NCI-H2029 treated with DMSO at 0.1 percent for 48 hours (cell line): Measurements from ENCODE around the gene ZCCHC14.

Source experiments
- DNase-seq: peaks from one replicate; lab custom pipeline; 2025; lab: John Stamatoyannopoulos, UW

ZCCHC14 gene

GRCh38 chr16:87492721-87493607 lies at the start of gene ZCCHC14:
TSS of gene ZCCHC14 (minus strand) at chr16:87493024. CDS start at chr16:87492238, 786 bp downstream.
- DNase-seq = peak; percentile 12

- no peak for DNase-seq
These were observed 49.0 kb upstream of the ZCCHC14 start for GRCh38 chr16:87541872-87542234.

- DNase-seq = no peak
These were observed 48.5 kb upstream of the ZCCHC14 start for GRCh38 chr16:87541147-87541871.

GRCh38 chr16:87540897-87541146 lies 48.0 kb upstream of the ZCCHC14 start:
- DNase-seq = no peak

GRCh38 chr16:87540072-87540896 lies 47.5 kb upstream of the ZCCHC14 start:
- no peak for DNase-seq

GRCh38 chr16:87539113-87539512 lies 46.3 kb upstream of the ZCCHC14 start:
- no peak for DNase-seq

- DNase-seq = no peak
These were observed 45.8 kb upstream of the ZCCHC14 start for GRCh38 chr16:87538594-87538993.

GRCh38 chr16:87538160-87538559 lies 45.3 kb upstream of the ZCCHC14 start:
- DNase-seq = no peak

GRCh38 chr16:87536795-87537142 lies 43.9 kb upstream of the ZCCHC14 start:
- no peak for DNase-seq

- no peak for DNase-seq
These were observed 43.3 kb upstream of the ZCCHC14 start for GRCh38 chr16:87535855-87536794.

GRCh38 chr16:87535457-87535854 lies 42.6 kb upstream of the ZCCHC14 start:
- no peak for DNase-seq

- no peak for DNase-seq
These were observed 41.9 kb upstream of the ZCCHC14 start for GRCh38 chr16:87534751-87535150.

- DNase-seq = no peak
These were observed 41.3 kb upstream of the ZCCHC14 start for GRCh38 chr16:87534030-87534653.

GRCh38 chr16:87533061-87533460 lies 40.2 kb upstream of the ZCCHC14 start:
- DNase-seq = no peak

GRCh38 chr16:87531418-87531817 lies 38.6 kb upstream of the ZCCHC14 start:
- peak; percentile 2 for DNase-seq

- no peak for DNase-seq
These were observed 36.1 kb upstream of the ZCCHC14 start for GRCh38 chr16:87528690-87529579.

GRCh38 chr16:87527055-87527724 lies 34.4 kb upstream of the ZCCHC14 start:
- DNase-seq = no peak

GRCh38 chr16:87526238-87526947 lies 33.6 kb upstream of the ZCCHC14 start:
- no peak for DNase-seq

GRCh38 chr16:87525352-87525751 lies 32.5 kb upstream of the ZCCHC14 start:
- DNase-seq = no peak
